H1 (cell line): ENCODE data around the gene GCHFR. TPM values are rescaled to one million over a fixed set of nuclear protein-coding genes. Genes with fewer than 3 reads are reported as not detected.

Source experiments
- CTCF ChIA-PET: fragments of 300-600 bp; sonication (Branson Sonifier 250); formaldehyde crosslinking; loops from one replicate; lab custom pipeline; 2021; ENCODE audit not compliant: partially characterized antibody; lab: Charles Lee
- POLR2A ChIA-PET: fragments of 300-600 bp; sonication (Branson Sonifier 250); formaldehyde crosslinking; loops from one replicate; lab custom pipeline; 2021; ENCODE audit warnings: inconsistent platforms; ENCODE audit not compliant: partially characterized antibody; lab: Charles Lee
- DNase-seq, 2 experiments: peaks; one replicate each; pipeline versions ENCODE4 v3.0.0 to v3.0.0-alpha.2; 2010 to 2022; ENCODE audit warnings: low spot score in 2 of 2, low read depth in 1 of 2, mixed read lengths in 1 of 2
- FAIRE-seq: peaks from 2 replicates; lab custom pipeline; 2011; peaks lifted over from hg19 to GRCh38; lab: Jason Lieb, UNC
- H2AFZ ChIP-seq: 2 replicates; pipeline ENCODE4 v1.8.1; 2012; ENCODE audit warnings: low read length, inconsistent platforms
- H2AK5ac ChIP-seq: 2 replicates; pipeline ENCODE4 v1.6.1; 2013; ENCODE audit warnings: low read depth, low read length
- H2BK120ac ChIP-seq: replicated peaks from 2 replicates; pipeline ENCODE3; 2013; ENCODE audit warnings: low read depth, low read length, inconsistent platforms
- H2BK12ac ChIP-seq: 2 replicates; pipeline ENCODE4 v1.6.1; 2013; ENCODE audit warnings: low read depth, low read length
- H2BK15ac ChIP-seq: 2 replicates; pipeline ENCODE4 v1.6.1; 2013; ENCODE audit warnings: low read length
- H2BK20ac ChIP-seq: 2 replicates; pipeline ENCODE4 v1.6.1; 2013; ENCODE audit warnings: low read length
- H2BK5ac ChIP-seq: 2 replicates; pipeline ENCODE4 v1.6.1; 2013; ENCODE audit warnings: low read depth, low read length
- H3K14ac ChIP-seq: 2 replicates; pipeline ENCODE4 v1.6.1; 2013; ENCODE audit warnings: inconsistent platforms; ENCODE audit not compliant: insufficient read length
- H3K18ac ChIP-seq: 2 replicates; pipeline ENCODE4 v1.6.1; 2013; ENCODE audit warnings: low read length; ENCODE audit errors: extremely low read depth
- H3K23ac ChIP-seq: 2 replicates; pipeline ENCODE4 v1.6.1; 2013; ENCODE audit warnings: inconsistent platforms; ENCODE audit not compliant: insufficient read length
- H3K23me2 ChIP-seq: 2 replicates; pipeline ENCODE4 v1.6.1; 2013; ENCODE audit warnings: low read depth, low read length
- H3K27ac ChIP-seq: 2 replicates; pipeline ENCODE4 v1.6.1; 2011; ENCODE audit warnings: low read depth, low read length, inconsistent platforms
- H3K27me3 ChIP-seq, 4 experiments: replicated peaks in 1 of 4; 1 replicate in 1 of 4; 2 replicates in 3 of 4; pipeline versions ENCODE4 v1.6.1 to v1.8.1; 2011 to 2013; ENCODE audit warnings: low read length in 3 of 4, mild to moderate bottlenecking in 3 of 4, inconsistent platforms in 2 of 4, mixed read lengths in 2 of 4, moderate library complexity in 1 of 4; ENCODE audit not compliant: control insufficient read depth in 3 of 4, insufficient read depth in 3 of 4; ENCODE audit errors: extremely low read depth in 1 of 4
- H3K36me3 ChIP-seq, 4 experiments: 2 replicates each; pipeline versions ENCODE4 v1.6.1 to v1.8.1; 2011 to 2013; ENCODE audit warnings: mild to moderate bottlenecking in 4 of 4, low read length in 3 of 4, moderate library complexity in 2 of 4, control low read depth in 1 of 4, inconsistent platforms in 1 of 4; ENCODE audit not compliant: insufficient read depth in 4 of 4, control insufficient read depth in 2 of 4
- H3K4ac ChIP-seq: replicated peaks from 2 replicates; pipeline ENCODE3; 2013; ENCODE audit warnings: low read length, low read depth, mixed read lengths, inconsistent platforms; ENCODE audit not compliant: insufficient read length
- H3K4me1 ChIP-seq, 4 experiments: replicated peaks in 1 of 4; 1 replicate in 1 of 4; 2 replicates in 3 of 4; pipeline versions ENCODE4 v1.6.1 to v1.8.1; 2011 to 2013; ENCODE audit warnings: low read length in 3 of 4, inconsistent platforms in 2 of 4, mixed read lengths in 1 of 4; ENCODE audit not compliant: insufficient read depth in 4 of 4, control insufficient read depth in 3 of 4
- H3K4me2 ChIP-seq, 2 experiments: 2 replicates each; pipeline versions ENCODE4 v1.6.1 to v1.8.1; 2011 to 2013; ENCODE audit warnings: low read depth in 2 of 2, low read length in 2 of 2, control low read depth in 1 of 2, inconsistent platforms in 1 of 2, mild to moderate bottlenecking in 1 of 2; ENCODE audit not compliant: insufficient read depth in 1 of 2
- H3K4me3 ChIP-seq, 4 experiments: fragments of 200-600, 300-600 bp in 1 of 4; sonication (generic), shearing (Covaris generic), sonication (Bioruptor Twin) in 1 of 4; 2 replicates each; pipeline versions ENCODE4 v1.5.1 to v1.8.1; 2011 to 2016; ENCODE audit warnings: low read length in 4 of 4, low read depth in 3 of 4, control low read depth in 2 of 4, inconsistent platforms in 2 of 4, mild to moderate bottlenecking in 2 of 4, mixed read lengths in 1 of 4, moderate library complexity in 1 of 4; ENCODE audit not compliant: insufficient read depth in 2 of 4; ENCODE audit errors: extremely low read depth in 1 of 4
- H3K56ac ChIP-seq: replicated peaks from 2 replicates; pipeline ENCODE3; 2013; ENCODE audit warnings: low read depth, mild to moderate bottlenecking, mixed read lengths, low read length, inconsistent platforms; ENCODE audit not compliant: insufficient read length
- H3K79me1 ChIP-seq: 2 replicates; pipeline ENCODE4 v1.6.1; 2013; ENCODE audit warnings: low read depth, low read length, control low read depth
- H3K79me2 ChIP-seq, 2 experiments: 2 replicates each; pipeline versions ENCODE4 v1.6.1 to v1.8.1; 2012 to 2013; ENCODE audit warnings: low read length in 2 of 2, mild to moderate bottlenecking in 2 of 2, inconsistent platforms in 1 of 2; ENCODE audit not compliant: insufficient read depth in 2 of 2, control insufficient read depth in 1 of 2
- H3K9ac ChIP-seq, 4 experiments: replicated peaks in 1 of 4; 1 replicate in 1 of 4; 2 replicates in 3 of 4; pipeline versions ENCODE4 v1.6.1 to v1.8.1; 2011 to 2013; ENCODE audit warnings: low read depth in 3 of 4, low read length in 3 of 4, control low read depth in 2 of 4, mild to moderate bottlenecking in 2 of 4, moderate library complexity in 2 of 4, inconsistent platforms in 1 of 4; ENCODE audit errors: extremely low read depth in 1 of 4
- H3K9me3 ChIP-seq, 2 experiments: 2 replicates each; pipeline versions ENCODE4 v1.6.1 to v1.8.1; 2012 to 2013; ENCODE audit warnings: mild to moderate bottlenecking in 2 of 2, moderate library complexity in 2 of 2, control low read depth in 1 of 2, inconsistent platforms in 1 of 2, low read depth in 1 of 2, low read length in 1 of 2, mixed read lengths in 1 of 2; ENCODE audit not compliant: insufficient read depth in 2 of 2
- H4K20me1 ChIP-seq, 2 experiments: replicated peaks in 1 of 2; 2 replicates each; pipeline versions ENCODE3 to v1.8.1; 2011 to 2013; ENCODE audit warnings: inconsistent platforms in 2 of 2, low read length in 2 of 2, mild to moderate bottlenecking in 1 of 2; ENCODE audit not compliant: insufficient read depth in 2 of 2, control insufficient read depth in 1 of 2
- H4K5ac ChIP-seq: 2 replicates; pipeline ENCODE4 v1.6.1; 2013; ENCODE audit warnings: low read length, low read depth, mixed read lengths, inconsistent platforms; ENCODE audit not compliant: insufficient read length
- H4K8ac ChIP-seq: 2 replicates; pipeline ENCODE4 v1.8.0; 2013; ENCODE audit warnings: mild to moderate bottlenecking, moderate library complexity, low read length, inconsistent platforms; ENCODE audit not compliant: insufficient read depth; ENCODE audit errors: extremely low read depth
- H4K91ac ChIP-seq: replicated peaks from 2 replicates; pipeline ENCODE3; 2013; ENCODE audit warnings: low read length, mixed read lengths, inconsistent platforms; ENCODE audit not compliant: insufficient read length
- BACH1 ChIP-seq: IDR thresholded peaks from 2 replicates; pipeline ENCODE4 v1.6.1; 2012; ENCODE audit warnings: low read length, improper control_type of control experiment
- BRCA1 ChIP-seq: IDR thresholded peaks from 2 replicates; pipeline ENCODE4 v1.6.1; 2012; ENCODE audit warnings: low read depth, low read length, improper control_type of control experiment
- GTF2F1 ChIP-seq: IDR thresholded peaks from 2 replicates; pipeline ENCODE4 v1.6.1; 2012; ENCODE audit warnings: low read depth, low read length, improper control_type of control experiment, borderline replicate concordance
- SAP30 ChIP-seq: fragments of 300-600 bp; sonication (generic); IDR thresholded peaks from 2 replicates; pipeline ENCODE4 v1.7.1; 2012; ENCODE audit warnings: low read length, moderate library complexity, mild to moderate bottlenecking, inconsistent platforms; ENCODE audit not compliant: insufficient read depth, insufficient replicate concordance
- TBP ChIP-seq: IDR thresholded peaks from 2 replicates; pipeline ENCODE4 v1.6.1; 2011; ENCODE audit warnings: low read depth, low read length, improper control_type of control experiment
- WGBS, 2 experiments: shearing (Covaris generic) in 1 of 2; methylation state at CpG; one replicate each; pipeline versions ENCODE4 v1.1.6 to v1.1.7; 2013 to 2015; ENCODE audit warnings: low lambda C conversion rate in 2 of 2, mixed read lengths in 2 of 2, inconsistent platforms in 1 of 2, low coverage in 1 of 2, missing lambda C conversion rate in 1 of 2; ENCODE audit not compliant: insufficient replicate concordance in 2 of 2, insufficient coverage in 1 of 2, insufficient read length in 1 of 2; ENCODE audit errors: extremely low coverage in 1 of 2, missing lambda C conversion rate in 1 of 2; 5-methylcytosine and 5-hydroxymethylcytosine counted together
- polyA plus RNA-seq, 7 experiments: library from polyadenylated mRNA; depleted of rRNA in 3 of 7; stranded (reverse) in 5 of 7; unstranded in 2 of 7; fragments of >200 nt in 5 of 7; fragments of 200-250 nt in 2 of 7; gene quantifications; 1 replicate in 5 of 7; 2 replicates in 1 of 7; 4 replicates in 1 of 7; pipeline versions ENCODE4 v1.2.1 to v1.2.3, GENCODE V29; 2011 to 2013; ENCODE audit warnings: missing spikeins in 2 of 7, mixed read lengths in 2 of 7
- total RNA-seq: library from RNA; stranded (reverse); fragmentation: NEBNext Ultra II Directional; extraction: Animal tissue kit (Norgen Biotek cat#: 25700); gene quantifications from 2 replicates; pipeline ENCODE4 v1.2.1, GENCODE V29; 2021
- TF ChIP-seq, protein P1 (sequence below), 3 experiments: IDR thresholded peaks; 1 replicate in 2 of 3; 2 replicates in 1 of 3; pipeline versions ENCODE4 v1.5.1 to v1.6.1; 2011; ENCODE audit warnings: low read length in 3 of 3, mild to moderate bottlenecking in 3 of 3, inconsistent platforms in 2 of 3, low read depth in 1 of 3, moderate library complexity in 1 of 3; ENCODE audit not compliant: insufficient read depth in 1 of 3; ENCODE audit errors: control extremely low read depth in 1 of 3
- TF ChIP-seq, protein P2 (sequence below): IDR thresholded peaks from 2 replicates; pipeline ENCODE4 v1.6.1; 2011; ENCODE audit warnings: low read length, improper control_type of control experiment
- TF ChIP-seq, protein P3 (sequence below): IDR thresholded peaks from 2 replicates; pipeline ENCODE4 v1.6.1; 2012; ENCODE audit warnings: inconsistent platforms

GCHFR gene
- total and polyA plus RNA-seq, 2 of the 8 experiments (the other 6 are each of a cell fraction or from before 2014, with no cell fraction given) = 25.9 to 81.5 TPM

DNA sequence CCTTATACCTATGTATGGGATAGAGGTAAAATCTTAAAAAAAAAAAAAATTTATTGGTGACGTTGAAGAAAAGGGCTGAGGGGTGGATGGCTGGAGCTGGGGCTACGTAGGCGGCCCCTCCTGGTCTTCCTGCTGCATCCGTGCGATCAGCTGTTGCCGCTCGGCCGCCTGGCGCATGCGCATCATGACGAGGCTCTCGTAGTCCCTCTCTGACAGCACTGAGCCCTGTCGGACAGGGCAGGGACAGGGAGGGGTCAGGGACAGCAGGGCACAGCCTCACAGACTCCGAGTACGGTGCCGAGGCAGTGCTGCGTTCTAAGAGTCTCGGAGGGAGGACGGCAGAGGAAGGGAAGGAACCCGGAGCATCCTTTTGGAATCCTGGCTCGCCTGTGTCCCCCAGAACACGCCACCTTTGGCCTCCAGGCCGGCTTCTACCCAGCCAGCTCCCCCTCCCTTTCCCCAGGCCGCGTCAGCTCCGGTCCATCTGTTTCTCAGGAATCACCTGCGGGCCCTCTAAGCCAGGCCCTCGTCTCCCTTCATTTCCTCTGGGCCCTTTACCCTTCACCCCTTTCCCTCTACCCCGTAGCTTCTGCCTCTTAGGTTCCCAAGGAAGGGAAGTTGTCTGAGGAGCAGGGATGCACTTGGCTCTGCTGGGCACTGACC lies 4.1 kb downstream of the GCHFR start:
- CTCF ChIA-PET = interaction anchor here (0.6 to 15.3 kb wide), 12 partner anchors 8 to 1043 kb away, joined by 3 to 184 read pairs (median 6); partner anchors contain the start of gene VPS18
- Histone ChIP-seq H3K4me1 (peaks cover 6 to 30% (median 19%) of the 10 kb centered on the region in 4 experiments), H3K36me3 (no peaks in the 10 kb centered on the region)
- no peak for TF ChIP-seq TBP
- TF ChIP-seq BRCA1 = no peak
- TF ChIP-seq, protein P1, sequence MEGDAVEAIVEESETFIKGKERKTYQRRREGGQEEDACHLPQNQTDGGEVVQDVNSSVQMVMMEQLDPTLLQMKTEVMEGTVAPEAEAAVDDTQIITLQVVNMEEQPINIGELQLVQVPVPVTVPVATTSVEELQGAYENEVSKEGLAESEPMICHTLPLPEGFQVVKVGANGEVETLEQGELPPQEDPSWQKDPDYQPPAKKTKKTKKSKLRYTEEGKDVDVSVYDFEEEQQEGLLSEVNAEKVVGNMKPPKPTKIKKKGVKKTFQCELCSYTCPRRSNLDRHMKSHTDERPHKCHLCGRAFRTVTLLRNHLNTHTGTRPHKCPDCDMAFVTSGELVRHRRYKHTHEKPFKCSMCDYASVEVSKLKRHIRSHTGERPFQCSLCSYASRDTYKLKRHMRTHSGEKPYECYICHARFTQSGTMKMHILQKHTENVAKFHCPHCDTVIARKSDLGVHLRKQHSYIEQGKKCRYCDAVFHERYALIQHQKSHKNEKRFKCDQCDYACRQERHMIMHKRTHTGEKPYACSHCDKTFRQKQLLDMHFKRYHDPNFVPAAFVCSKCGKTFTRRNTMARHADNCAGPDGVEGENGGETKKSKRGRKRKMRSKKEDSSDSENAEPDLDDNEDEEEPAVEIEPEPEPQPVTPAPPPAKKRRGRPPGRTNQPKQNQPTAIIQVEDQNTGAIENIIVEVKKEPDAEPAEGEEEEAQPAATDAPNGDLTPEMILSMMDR (IDR thresholded peaks at IDR 0.05; ENCODE audit: control extremely low read depth in 1 of 3, insufficient read depth in 1 of 3, low read depth in 1 of 3, low read length in 3 of 3) = no peak
- TF ChIP-seq, protein P2, sequence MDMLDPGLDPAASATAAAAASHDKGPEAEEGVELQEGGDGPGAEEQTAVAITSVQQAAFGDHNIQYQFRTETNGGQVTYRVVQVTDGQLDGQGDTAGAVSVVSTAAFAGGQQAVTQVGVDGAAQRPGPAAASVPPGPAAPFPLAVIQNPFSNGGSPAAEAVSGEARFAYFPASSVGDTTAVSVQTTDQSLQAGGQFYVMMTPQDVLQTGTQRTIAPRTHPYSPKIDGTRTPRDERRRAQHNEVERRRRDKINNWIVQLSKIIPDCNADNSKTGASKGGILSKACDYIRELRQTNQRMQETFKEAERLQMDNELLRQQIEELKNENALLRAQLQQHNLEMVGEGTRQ = no peak
- TF ChIP-seq, protein P3, sequence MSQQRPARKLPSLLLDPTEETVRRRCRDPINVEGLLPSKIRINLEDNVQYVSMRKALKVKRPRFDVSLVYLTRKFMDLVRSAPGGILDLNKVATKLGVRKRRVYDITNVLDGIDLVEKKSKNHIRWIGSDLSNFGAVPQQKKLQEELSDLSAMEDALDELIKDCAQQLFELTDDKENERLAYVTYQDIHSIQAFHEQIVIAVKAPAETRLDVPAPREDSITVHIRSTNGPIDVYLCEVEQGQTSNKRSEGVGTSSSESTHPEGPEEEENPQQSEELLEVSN = no peak
- no peak for TF ChIP-seq BACH1
- no peak for TF ChIP-seq GTF2F1
- no peak for TF ChIP-seq SAP30

More for the DNA sequence above, 4.1 kb downstream of the GCHFR start:
- Histone ChIP-seq H4K20me1 (peaks cover 0 to 2% of the 10 kb centered on the region in 2 experiments), H3K23me2 (peaks cover 14% of the 10 kb centered on the region; the same call in 1 of the 2 replicates), H3K56ac (no peak overlapping the region), H3K4me2 (no peak overlapping the region), H2BK5ac (no peak overlapping the region), H3K9ac (no peak overlapping the region), H4K91ac (no peak overlapping the region), H2BK15ac (no peak overlapping the region), H3K9me3 (no peaks in the 10 kb centered on the region), H3K4ac (no peak overlapping the region), H2AK5ac (no peak overlapping the region), H3K79me1 (no peaks in the 10 kb centered on the region; the same call in 1 of the 2 replicates), H3K79me2 (no peaks in the 10 kb centered on the region), H3K23ac (no peak overlapping the region), H2BK120ac (no peak overlapping the region), H3K14ac (no peak overlapping the region), H3K18ac (no peak overlapping the region), H3K27ac (no peak overlapping the region), H2BK12ac (no peak overlapping the region), H4K5ac (no peak overlapping the region), H3K4me3 (no peak overlapping the region), H2BK20ac (no peak overlapping the region), H2AFZ (no peak overlapping the region), H4K8ac (no peak overlapping the region), H3K27me3 (peaks cover 0 to 6% (median 3%) of the 10 kb centered on the region in 4 experiments; a peak in 4 of 7 replicates)
- POLR2A ChIA-PET = interaction anchor here (0.6 to 1.6 kb wide), 6 partner anchors 8 to 350 kb away, joined by 3 to 5 read pairs (median 3); no protein-coding TSS in a partner anchor
- FAIRE-seq = no peak
- DNase-seq = no peak
- WGBS, 2 experiments = 92% methylated on average over 26 of the region's 29 CpGs; no CpG with 5 or more reads in 1 of the 2 experiments
